GM18520 (cell line): Measurements from ENCODE around the gene PRKD1.
"Not testable (repeated sequence)": the region's sequence is repeated elsewhere in the genome, so short reads cannot be mapped to it uniquely, and the experiment has no call there.

Source experiments
- ATAC-seq: cut with Tn5 transposase; IDR thresholded peaks from one replicate; pipeline ENCODE4 v1.9.1; 2021; ENCODE audit not compliant: unreplicated experiment

The PRKD1 gene

GRCh38 chr14:29745863-29746262, 181.8 kb downstream of the PRKD1 start:
- no peak for ATAC-seq

- no peak for ATAC-seq
These were observed 184.1 kb downstream of the PRKD1 start for GRCh38 chr14:29743531-29743930.

- no peak for ATAC-seq
These were observed 185.7 kb downstream of the PRKD1 start for GRCh38 chr14:29741909-29742401.

- no peak for ATAC-seq
These were observed 187.2 kb downstream of the PRKD1 start for GRCh38 chr14:29740491-29740890.

GRCh38 chr14:29738950-29739349, 188.7 kb downstream of the PRKD1 start:
- ATAC-seq, result no peak

- no peak for ATAC-seq
These were observed 189.6 kb downstream of the PRKD1 start for GRCh38 chr14:29738056-29738455.

- no peak for ATAC-seq
These were observed 192.2 kb downstream of the PRKD1 start for GRCh38 chr14:29735459-29735858.

GRCh38 chr14:29734732-29735131, 192.9 kb downstream of the PRKD1 start:
- ATAC-seq, result no peak

- ATAC-seq, result not testable (repeated sequence)
These were observed 200.9 kb downstream of the PRKD1 start for GRCh38 chr14:29726560-29727331.

GRCh38 chr14:29724991-29725390, 202.7 kb downstream of the PRKD1 start:
- ATAC-seq, result no peak

- ATAC-seq, result no peak
These were observed 204.8 kb downstream of the PRKD1 start for GRCh38 chr14:29722831-29723230.

- ATAC-seq, result no peak
These were observed 206.1 kb downstream of the PRKD1 start for GRCh38 chr14:29721586-29721985.

- ATAC-seq, result no peak
These were observed 209.7 kb downstream of the PRKD1 start for GRCh38 chr14:29717901-29718300.

GRCh38 chr14:29716150-29716549, 211.5 kb downstream of the PRKD1 start:
- no peak for ATAC-seq

GRCh38 chr14:29712601-29713000, 215.0 kb downstream of the PRKD1 start:
- ATAC-seq, result no peak

GRCh38 chr14:29710015-29710414, 217.6 kb downstream of the PRKD1 start:
- no peak for ATAC-seq

GRCh38 chr14:29709490-29709889, 218.2 kb downstream of the PRKD1 start:
- ATAC-seq, result no peak

- ATAC-seq, result no peak
These were observed 220.9 kb downstream of the PRKD1 start for GRCh38 chr14:29706700-29707099.

GRCh38 chr14:29705801-29706200, 221.8 kb downstream of the PRKD1 start:
- ATAC-seq, result no peak

- ATAC-seq, result not testable (repeated sequence)
These were observed 238.1 kb downstream of the PRKD1 start for GRCh38 chr14:29689597-29689996.

GRCh38 chr14:29687866-29688265, 239.8 kb downstream of the PRKD1 start:
- ATAC-seq, result no peak

- no peak for ATAC-seq
These were observed 240.4 kb downstream of the PRKD1 start for GRCh38 chr14:29687071-29687765.
